ENCODE data around the gene STAP2.
A peak's percentile ranks its signal among the peaks of the same experiment; 100 is the strongest.

Gene STAP2

DNA sequence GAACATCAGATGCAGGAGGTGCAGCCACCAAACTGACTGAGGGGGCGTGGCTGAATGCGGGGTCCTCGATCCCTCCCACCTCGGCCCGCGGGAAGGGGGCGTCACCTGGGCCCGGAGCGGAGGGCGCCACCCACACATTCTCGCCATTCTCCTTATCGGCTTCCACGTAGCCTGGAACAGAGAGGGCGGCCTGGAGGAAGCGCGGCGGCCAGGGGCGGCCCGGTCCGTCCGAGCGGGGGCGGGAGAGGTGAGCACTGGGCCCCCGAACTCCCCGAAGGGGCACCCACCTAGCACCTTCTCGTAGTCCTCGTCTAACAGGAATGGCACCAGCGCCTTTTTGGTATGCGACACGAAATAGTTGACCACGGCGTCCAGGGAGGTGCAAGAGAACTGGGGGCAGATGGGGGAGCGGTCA lies 11.8 kb downstream of the STAP2 start:
- DNase-seq, result no peak

DNA sequence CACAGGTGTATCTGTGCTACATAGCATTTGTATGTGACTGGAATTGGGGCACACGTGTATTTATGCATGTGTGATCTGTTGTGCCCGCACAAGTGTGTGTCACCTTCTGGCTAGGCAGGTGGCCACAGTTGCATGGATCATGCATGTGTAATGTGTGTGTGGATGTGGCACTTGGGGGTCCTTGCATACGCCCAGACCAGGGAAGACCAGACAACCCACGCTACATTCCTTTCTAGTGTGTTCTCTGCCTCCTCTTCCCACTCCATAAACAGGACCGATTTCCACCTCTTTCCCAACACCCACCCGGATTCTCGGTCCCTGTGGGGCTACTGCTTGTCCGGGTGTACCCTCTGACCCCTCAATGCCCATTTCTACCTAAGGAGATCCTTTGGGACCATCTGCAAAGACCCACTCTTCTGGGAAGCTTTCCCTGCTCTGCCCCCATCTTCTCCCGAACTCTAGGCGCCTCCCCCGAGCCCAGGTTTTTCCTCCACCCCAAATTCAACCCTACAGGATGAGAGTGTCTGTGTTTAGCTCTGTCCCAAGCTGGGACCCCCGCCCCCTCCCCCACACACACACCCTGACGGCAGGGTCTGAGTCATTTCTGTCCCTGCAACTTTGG lies 12.3 kb downstream of the STAP2 start:
- peak; percentile 21 for DNase-seq

DNA sequence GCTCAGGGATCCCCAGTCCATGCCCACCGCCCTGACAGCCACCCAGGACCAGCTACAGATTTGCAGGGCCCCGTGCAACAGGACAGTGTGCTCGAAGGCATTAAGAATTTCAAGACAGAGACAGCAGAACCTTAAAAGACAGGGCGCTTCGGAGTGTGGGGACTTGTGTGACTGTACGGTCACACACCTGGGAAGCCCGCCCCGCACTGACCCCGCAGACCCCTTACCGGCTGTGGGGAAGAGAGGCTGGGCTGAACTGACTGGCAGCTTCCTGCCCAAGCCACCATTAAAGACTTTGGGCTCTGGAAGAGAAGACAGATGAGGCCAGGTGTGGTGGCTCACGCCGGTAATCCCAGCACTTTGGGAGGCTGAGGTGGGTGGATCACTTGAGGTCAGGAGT lies 14.4 kb downstream of the STAP2 start:
- DNase-seq, result no peak

- DNase-seq, result no peak
These were observed 14.9 kb downstream of the STAP2 start for GRCh38 chr19:4323692-4324091.

DNA sequence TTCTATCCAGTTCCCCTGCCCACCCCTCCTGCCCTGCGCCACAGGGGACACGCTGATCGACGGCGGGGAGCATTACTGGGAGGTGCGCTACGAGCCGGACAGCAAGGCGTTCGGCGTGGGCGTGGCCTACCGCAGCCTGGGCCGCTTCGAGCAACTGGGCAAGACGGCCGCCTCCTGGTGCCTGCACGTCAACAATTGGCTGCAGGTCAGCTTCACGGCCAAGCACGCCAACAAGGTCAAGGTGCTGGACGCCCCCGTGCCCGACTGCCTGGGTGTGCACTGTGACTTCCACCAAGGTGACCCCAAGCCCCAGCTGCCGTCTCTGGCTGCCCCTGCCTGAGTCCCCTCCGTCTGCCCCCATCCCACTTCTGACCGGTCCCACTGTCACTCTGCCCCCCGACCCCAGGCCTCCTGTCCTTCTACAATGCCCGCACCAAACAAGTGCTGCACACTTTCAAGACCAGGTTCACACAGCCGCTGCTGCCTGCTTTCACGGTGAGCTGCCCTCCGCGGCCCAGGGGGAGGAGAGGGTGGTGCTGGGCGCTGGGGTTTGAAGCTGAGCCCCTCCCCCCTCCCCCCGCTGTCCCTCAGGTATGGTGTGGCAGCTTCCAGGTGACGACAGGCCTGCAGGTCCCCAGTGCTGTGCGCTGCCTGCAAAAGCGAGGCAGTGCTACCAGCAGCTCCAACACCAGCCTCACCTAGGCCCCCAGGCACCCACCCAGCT lies 15.5 kb downstream of the STAP2 start:
- DNase-seq, result no peak

DNA sequence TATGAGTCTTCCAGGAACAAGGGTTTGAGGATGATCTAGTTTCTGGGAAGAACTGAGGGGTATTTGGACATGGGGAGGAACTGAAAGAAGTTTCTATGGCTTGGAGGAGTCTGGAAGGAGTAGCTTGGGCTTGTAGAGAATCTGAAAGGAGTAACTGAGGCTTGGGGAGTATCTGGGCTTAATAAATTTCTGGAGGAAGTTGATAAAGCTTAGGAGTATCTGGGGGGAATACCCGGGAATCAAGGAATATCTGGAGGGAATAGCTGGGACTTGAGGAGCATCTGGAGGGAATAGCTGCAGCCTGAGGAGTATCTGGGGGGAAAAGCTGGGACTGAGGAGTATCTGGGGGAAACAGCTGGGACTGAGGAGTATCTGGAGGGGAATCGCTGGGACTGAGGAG lies 18.2 kb downstream of the STAP2 start:
- DNase-seq, result no peak

DNA sequence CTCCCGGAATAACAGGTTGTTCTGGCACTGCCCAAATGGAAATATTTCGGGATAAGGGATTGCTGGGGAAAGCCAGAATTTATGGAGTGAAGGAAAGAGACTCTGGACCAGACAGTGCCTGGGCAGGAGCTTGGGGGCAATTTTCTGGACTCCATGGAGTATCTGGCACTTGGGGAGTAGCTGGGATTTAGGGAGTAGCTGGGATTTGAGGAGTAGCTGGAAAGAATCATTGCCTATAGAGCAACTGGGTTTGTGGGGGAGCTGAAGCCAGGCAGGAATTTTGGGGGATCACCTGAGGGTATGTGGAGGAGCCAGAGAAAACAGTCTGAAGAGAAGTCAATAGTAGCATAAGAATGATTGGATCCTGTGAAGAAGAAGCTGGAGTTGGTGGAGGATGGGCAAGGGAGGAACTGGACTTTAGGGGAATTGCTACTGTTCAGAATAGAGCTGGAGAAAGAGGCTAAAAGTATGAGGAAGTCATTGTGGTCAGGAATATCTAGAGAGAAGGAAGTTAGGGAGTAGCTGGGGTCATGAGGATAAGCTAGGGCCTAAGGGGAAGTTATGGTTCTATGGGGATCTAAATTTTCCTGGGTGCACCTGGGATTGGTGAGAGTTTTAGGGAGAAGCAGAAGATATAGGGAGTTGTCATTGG lies 19.4 kb downstream of the STAP2 start:
- no peak for DNase-seq

- DNase-seq, result no peak
These were observed 20.2 kb downstream of the STAP2 start for GRCh38 chr19:4318460-4318859.

DNA sequence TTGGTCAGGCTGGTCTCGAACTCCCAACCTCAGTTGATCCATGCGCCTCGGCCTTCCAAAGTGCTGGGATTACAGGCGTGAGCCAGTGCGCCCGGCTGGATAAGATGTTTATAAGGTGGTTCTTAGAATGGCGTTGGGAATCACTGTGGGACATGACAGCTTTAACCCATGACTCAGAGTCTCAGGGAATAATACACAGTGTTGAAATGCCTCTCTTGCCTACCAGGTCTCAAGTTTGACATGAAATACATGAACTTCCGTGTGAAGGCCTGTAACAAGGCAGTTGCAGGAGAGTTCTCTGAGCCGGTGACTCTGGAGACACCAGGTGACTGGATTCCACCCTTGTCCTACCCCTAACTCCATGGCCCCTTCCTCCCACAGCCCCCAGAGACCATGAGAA lies 21.7 kb downstream of the STAP2 start:
- no peak for DNase-seq

GRCh38 chr19:4313847-4314490 lies 24.7 kb downstream of the STAP2 start:
- DNase-seq, result no peak

DNA sequence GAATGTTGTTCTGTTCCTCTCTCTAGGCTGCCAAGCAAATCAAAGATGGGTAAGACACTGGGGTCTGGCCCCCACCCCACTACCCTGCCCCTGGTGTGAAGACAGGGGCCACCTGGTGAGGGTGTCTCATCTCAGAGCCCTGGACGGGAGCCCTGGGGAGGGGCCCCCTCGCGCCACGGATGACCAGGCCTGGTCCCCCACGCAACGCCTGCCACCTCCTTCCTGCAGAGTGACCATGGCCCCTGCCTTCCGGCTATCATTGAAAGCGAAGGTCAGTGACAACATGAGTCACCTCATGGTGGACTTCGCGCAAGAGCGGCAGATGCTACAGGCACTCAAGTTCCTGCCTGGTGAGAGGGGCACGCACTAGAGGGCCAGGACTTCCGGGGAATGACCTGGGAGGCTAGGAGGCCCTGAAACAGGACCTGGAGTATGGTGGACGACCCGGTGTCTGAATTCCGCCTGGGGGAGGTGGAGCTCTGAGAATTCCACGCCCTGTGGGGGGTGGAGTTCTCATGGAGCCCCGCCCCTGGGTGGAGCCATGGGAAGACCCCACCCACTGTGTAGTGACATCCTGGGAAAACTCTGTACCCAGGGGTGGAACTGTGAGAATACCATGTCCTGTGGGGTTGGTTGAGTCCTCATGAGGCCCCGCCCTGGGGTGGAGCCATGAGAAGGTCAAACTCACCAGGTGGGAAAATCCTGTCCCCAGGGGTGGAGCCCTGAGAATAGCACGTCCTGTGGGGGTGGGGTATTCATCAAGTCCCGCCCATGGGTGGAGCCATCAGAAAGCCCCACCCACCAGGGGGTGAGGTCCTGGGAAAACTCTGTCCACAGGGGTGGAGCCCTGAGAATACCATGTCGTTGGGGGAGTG lies 28.1 kb downstream of the STAP2 start:
- peak; percentile 8 for DNase-seq

- DNase-seq, result no peak
These were observed 33.0 kb downstream of the STAP2 start for GRCh38 chr19:4305659-4306058.

- no peak for DNase-seq
These were observed 33.4 kb downstream of the STAP2 start for GRCh38 chr19:4305257-4305612.

DNA sequence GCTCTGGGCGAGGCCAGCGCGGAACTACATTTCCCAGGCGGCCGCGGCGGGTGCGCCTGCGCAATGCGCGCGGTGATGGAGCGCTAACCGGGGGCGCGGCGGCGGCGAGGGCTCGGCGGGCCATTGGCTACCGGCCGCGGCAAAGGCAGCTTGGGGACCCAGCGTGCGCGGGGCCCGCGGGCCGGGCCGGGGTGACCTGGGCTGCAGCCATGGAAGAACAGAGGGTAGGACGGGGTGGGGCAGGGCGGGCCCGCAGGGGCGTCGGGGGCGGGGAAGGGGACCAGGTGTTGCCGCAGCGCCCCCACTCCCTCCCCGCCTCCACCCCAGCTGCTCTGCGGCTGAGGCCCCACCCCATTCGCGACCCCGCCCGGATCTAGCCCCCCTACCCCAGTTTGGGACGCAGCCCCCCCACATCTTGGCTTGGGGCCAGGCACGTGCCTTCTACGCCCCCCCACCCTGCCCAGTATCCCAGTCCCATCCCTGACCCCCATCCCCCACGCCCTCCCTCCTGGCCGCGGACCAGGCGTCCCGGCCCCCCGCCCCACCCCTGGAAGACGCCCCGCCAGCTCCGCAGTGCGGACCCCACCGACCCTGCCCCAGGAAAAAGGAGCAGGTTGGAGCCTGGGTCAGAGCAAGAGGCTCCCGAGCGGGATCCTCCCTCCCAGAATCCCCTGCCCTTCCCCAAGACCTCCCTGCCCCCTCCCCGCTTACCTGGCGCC lies 33.9 kb downstream of the STAP2 start, which contains the start of gene FSD1:
FSD1 (plus strand) TSS at position 61 of the 719 bp plus-strand sequence; CDS start at position 210, 149 bp downstream.
- DNase-seq, result peak; percentile 86

DNA sequence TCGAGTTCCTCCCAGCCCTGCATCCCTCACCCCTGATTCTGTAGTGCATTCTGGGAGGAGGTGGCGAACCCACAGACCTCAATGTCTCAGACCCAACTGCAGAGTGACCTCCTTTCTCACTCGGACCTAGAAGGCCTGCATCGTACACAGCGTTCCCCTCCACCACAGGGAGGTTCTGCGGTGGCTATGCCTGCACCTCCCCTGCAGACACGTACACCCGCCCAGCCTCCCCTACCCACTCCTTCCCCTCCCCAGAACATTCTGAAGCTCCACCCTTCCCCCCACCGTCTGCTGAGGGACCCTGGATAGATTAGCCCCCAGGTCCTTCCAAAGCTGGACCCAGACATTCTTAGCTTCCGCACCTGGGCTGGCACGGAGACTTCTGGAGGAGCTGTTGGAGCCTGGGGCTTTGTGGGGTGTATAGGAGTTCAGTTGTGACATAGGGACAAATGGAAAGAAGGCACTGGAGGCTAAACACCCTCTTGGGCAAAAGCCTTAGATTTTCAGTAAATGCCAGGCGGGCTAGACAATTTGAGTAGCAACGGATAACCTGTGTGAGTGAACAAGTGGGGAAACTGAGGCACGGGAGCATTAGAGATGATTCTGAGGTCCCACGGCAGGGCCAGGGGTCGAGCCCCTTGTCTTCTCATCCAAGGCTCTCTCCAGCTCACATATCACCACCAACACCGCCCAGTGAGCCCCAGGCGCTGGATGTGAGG lies 34.6 kb downstream of the STAP2 start:
- no peak for DNase-seq

DNA sequence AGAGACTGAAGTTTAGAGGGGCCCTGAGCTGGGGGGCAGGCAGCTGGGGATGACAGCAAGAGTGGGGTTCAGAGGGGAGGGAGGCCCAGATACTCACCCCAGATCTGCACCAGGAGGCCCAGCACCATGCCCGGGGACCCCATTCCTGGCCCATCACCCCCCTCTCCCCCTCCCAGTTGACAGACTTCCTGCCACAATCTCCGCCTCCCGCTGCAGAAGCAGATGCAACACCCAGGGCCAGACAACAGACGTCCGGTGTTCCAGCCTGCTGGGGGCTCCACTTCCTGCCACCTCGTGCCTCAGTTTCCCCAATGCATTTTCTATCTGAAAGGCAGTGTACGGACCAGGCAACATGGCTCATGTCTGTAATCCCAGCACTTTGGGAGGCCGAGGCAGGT lies 36.4 kb downstream of the STAP2 start, which contains the start of gene TMIGD2:
TMIGD2 (minus strand) TSS at position 147 of the 398 bp plus-strand sequence; CDS start at position 143, 4 bp downstream.
- no peak for DNase-seq

- DNase-seq, result no peak
These were observed 36.9 kb downstream of the STAP2 start for GRCh38 chr19:4301590-4302242.

GRCh38 chr19:4300589-4300988 lies 38.0 kb downstream of the STAP2 start:
- DNase-seq, result no peak

- DNase-seq, result peak; percentile 26
These were observed 39.6 kb downstream of the STAP2 start for GRCh38 chr19:4298810-4299550.

All from activated CD4-positive, alpha-beta T cell treated with anti-CD3 and anti-CD28 coated beads, Interleukin-10, Interleukin-2, amounts not matched to agents 100 ng/mL and 50 ng/mL, durations not matched to agents 16 hours and 8 hours (primary cell).